ENCODE data around the gene CALML3.

CALML3 gene

DNA sequence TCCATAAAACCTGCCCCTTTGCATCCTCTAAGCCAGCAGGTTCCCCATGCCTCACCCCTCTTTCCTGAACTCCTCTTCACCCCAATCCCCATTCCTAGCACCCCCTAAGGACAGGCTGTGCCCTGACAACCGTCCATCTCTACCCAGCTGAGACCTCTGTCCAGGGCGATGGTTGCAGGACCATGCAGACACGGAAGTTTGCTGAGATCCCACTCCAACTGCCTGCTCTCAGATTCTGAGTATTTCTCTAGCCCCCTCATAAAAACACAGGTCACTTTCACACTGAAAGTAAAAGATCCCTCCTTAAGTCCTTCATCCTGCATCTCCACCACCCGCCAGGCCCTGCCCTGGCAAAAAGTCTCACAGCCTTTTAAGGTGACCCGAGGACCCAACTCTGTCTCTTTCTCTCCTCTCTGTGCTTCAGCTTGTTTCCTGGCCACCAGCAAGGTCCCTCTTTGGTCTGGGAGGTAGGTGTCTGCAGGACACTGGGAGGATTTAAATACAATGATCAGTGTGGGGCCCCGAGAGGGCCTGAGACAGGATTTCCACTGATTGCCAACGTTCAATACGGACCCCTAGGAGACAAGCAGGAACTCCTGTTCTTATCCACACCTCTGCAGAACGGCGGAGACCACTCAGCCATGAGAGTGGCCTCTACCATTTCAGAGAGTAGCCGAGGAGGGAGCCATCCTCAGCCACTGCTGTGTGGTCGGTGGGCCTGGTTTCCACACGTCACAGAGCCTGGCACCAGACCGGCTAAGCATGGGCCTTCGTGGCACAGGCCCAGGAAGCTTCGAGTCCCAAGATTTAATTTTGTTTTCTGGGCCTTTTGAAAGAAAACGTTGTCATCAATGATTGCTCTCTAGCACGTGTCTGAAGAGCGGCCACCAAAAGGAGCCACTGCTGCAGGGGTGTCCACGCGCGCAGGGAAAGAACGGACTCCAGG lies 27.9 kb downstream of the CALML3 start:
- H3K9me3 ChIP-seq: no peaks in the 10 kb centered on the region

DNA sequence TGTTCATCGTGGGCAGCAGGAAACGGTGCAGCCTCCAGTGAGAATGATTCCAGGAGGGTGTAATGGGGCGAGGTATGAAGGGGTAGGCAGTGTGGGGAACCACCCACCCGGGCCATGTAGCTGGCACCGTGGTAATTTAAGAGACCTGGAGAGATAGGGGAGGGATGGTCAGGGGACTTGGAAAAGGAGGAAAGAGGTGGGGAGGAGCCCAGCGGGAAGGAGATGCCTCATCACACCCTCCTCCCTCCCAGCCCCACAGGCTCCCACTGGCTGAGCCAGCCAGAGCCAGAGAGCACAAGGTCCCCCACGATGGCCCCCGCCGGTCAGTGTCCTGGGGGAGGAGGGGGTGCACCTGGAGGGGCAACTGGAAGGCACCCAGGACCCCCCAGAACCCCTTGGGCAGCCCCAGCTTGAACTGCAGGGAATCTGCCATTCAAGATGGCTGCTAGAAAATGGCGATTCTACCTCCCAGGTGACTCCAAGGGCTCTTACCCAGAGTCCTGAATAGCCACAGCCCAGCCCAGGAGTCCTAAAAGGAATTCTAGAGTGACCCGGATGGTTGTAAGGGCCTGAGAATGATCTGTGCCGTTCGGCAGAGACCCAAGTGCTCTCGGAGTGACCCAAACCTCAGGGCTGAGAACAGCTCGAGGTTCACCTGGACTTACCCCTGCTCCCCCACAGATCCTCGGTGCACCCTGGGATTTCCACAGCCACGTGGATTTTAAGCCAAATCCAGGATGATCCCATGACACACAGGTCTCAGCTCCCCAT lies 28.8 kb downstream of the CALML3 start:
- DNase-seq: no peak
- Histone ChIP-seq H3K4me3 (ENCODE audit: low read depth, low read length) (no peak overlapping the region), H3K9me3 (no peaks in the 10 kb centered on the region), H3K36me3 (no peaks in the 10 kb centered on the region), H3K27me3 (no peaks in the 10 kb centered on the region), H3K4me1 (no peaks in the 10 kb centered on the region)
- TF ChIP-seq, protein P1, sequence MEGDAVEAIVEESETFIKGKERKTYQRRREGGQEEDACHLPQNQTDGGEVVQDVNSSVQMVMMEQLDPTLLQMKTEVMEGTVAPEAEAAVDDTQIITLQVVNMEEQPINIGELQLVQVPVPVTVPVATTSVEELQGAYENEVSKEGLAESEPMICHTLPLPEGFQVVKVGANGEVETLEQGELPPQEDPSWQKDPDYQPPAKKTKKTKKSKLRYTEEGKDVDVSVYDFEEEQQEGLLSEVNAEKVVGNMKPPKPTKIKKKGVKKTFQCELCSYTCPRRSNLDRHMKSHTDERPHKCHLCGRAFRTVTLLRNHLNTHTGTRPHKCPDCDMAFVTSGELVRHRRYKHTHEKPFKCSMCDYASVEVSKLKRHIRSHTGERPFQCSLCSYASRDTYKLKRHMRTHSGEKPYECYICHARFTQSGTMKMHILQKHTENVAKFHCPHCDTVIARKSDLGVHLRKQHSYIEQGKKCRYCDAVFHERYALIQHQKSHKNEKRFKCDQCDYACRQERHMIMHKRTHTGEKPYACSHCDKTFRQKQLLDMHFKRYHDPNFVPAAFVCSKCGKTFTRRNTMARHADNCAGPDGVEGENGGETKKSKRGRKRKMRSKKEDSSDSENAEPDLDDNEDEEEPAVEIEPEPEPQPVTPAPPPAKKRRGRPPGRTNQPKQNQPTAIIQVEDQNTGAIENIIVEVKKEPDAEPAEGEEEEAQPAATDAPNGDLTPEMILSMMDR (IDR thresholded peaks at IDR 0.05; ENCODE audit: low read depth, low read length): no peak

More for the DNA sequence above, 27.9 kb downstream of the CALML3 start:
- no peak for DNase-seq
- H3K4me1 ChIP-seq: no peaks in the 10 kb centered on the region
- no peaks in the 10 kb centered on the region for H3K36me3 ChIP-seq
- TF ChIP-seq, protein P1 (IDR thresholded peaks at IDR 0.05; ENCODE audit: low read depth, low read length): no peak
- H3K27me3 ChIP-seq: no peaks in the 10 kb centered on the region
- no peak overlapping the region for H3K4me3 ChIP-seq (ENCODE audit: low read depth, low read length)

DNA sequence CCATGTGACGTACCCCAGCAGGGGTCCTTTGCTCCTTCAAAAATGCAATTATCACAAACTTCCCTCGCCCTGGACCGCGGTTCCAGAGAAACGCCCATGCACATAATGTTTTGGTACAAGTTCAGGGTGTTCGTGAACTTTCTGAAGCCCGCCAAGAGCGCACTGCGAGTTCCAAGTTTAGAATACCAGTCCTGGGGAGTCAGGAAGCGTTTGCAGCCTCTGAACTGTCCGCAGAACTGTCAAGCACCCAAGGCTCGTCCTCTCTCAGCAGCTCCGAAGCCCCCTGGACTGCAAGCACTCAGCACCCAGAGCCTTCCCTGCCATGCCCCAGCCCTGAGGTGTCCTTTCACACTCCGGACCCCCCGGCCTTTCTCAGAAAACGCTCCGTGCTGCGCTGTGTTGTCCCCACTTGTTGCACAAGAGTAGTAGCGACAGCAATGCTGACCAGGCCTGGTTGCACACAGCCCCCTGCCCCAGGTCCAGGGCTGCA lies 30.3 kb downstream of the CALML3 start:
- Histone ChIP-seq H3K27me3 (no peaks in the 10 kb centered on the region), H3K4me1 (no peaks in the 10 kb centered on the region), H3K36me3 (no peaks in the 10 kb centered on the region), H3K4me3 (ENCODE audit: low read depth, low read length) (no peak overlapping the region), H3K9me3 (no peaks in the 10 kb centered on the region)
- no peak for DNase-seq
- TF ChIP-seq, protein P1 (IDR thresholded peaks at IDR 0.05; ENCODE audit: low read depth, low read length): no peak

DNA sequence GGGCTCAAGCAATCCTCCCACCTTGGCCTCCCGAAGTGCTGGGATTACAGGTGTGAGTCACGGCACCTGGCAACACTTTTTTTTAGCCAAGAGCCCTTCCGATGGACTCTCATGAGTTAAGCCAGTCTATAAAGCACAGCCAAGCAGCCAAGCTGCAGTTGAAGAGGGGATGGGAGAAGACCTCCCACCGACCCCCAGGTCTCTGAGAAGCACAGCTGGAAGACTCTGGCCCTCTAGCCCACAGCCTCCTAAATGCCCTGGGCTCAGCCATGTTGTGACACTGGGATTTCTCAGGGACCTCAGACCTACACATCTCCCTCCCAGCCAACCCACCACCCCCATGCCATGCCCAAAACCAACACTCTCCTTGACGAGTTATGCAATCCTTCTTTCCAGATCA lies 31.1 kb downstream of the CALML3 start:
- Histone ChIP-seq H3K36me3 (no peaks in the 10 kb centered on the region), H3K9me3 (no peaks in the 10 kb centered on the region), H3K27me3 (no peaks in the 10 kb centered on the region), H3K4me1 (no peaks in the 10 kb centered on the region), H3K4me3 (ENCODE audit: low read depth, low read length) (no peak overlapping the region)
- TF ChIP-seq, protein P1 (IDR thresholded peaks at IDR 0.05; ENCODE audit: low read depth, low read length): no peak
- no peak for DNase-seq

DNA sequence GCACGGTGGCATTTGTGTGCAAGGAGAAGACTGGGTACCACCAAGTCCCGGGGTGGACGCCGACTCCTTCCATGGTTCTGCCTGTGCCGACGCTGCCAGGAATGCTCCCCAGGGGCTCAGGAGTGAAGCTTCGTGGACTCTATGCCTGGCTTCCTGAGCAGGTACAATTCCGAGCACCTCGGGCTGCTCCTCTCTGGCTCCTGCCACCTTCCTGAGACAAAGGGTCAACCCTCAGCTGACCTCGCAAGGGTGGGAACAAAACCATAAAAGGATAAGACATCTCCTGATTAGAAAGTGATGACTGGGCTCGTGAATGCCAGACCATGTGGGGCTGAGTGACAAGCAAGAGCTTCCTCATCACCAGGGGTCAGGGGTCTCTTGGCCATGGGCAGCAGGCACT lies 31.8 kb downstream of the CALML3 start:
- no peak for DNase-seq
- no peaks in the 10 kb centered on the region for H3K4me1 ChIP-seq
- no peak overlapping the region for H3K4me3 ChIP-seq (ENCODE audit: low read depth, low read length)
- no peaks in the 10 kb centered on the region for H3K27me3 ChIP-seq
- TF ChIP-seq, protein P1 (IDR thresholded peaks at IDR 0.05; ENCODE audit: low read depth, low read length): no peak
- no peaks in the 10 kb centered on the region for H3K36me3 ChIP-seq
- H3K9me3 ChIP-seq: no peaks in the 10 kb centered on the region

Measured in BE2C (cell line).